ENCODE results near the gene PDE8A.
A peak's percentile ranks its signal among the peaks of the same experiment; 100 is the strongest.

The PDE8A gene

GRCh38 chr15:85129881-85130280 is 148.2 kb downstream of the PDE8A start:
- Histone ChIP-seq H3K27me3 (ENCODE audit: insufficient read depth, low read depth, severe bottlenecking) (no peaks in the 10 kb centered on the region), H3K9me3 (ENCODE audit: severe bottlenecking) (no peaks in the 10 kb centered on the region), H3K27ac (no peak overlapping the region), H3K4me3 (ENCODE audit: low read depth, low read length) (no peak overlapping the region), H3K36me3 (peaks cover 19% of the 10 kb centered on the region)
- no peak for TF ChIP-seq CTCF (IDR thresholded peaks at IDR 0.05; ENCODE audit: low read depth, low read length)
- DNase-seq, result peak; percentile 34

- no peak for DNase-seq
- Histone ChIP-seq H3K36me3 (peaks cover 16% of the 10 kb centered on the region), H3K27me3 (ENCODE audit: insufficient read depth, low read depth, severe bottlenecking) (no peaks in the 10 kb centered on the region), H3K4me3 (ENCODE audit: low read depth, low read length) (no peak overlapping the region), H3K9me3 (ENCODE audit: severe bottlenecking) (no peaks in the 10 kb centered on the region), H3K27ac (no peak overlapping the region)
- no peak for TF ChIP-seq CTCF (IDR thresholded peaks at IDR 0.05; ENCODE audit: low read depth, low read length)
These were observed 150.3 kb downstream of the PDE8A start for GRCh38 chr15:85131915-85132314.

GRCh38 chr15:85133709-85134108 is 152.1 kb downstream of the PDE8A start:
- TF ChIP-seq CTCF (IDR thresholded peaks at IDR 0.05; ENCODE audit: low read depth, low read length), result no peak
- Histone ChIP-seq H3K36me3 (peaks cover 12% of the 10 kb centered on the region), H3K27ac (no peak overlapping the region), H3K9me3 (ENCODE audit: severe bottlenecking) (no peaks in the 10 kb centered on the region), H3K27me3 (ENCODE audit: insufficient read depth, low read depth, severe bottlenecking) (no peaks in the 10 kb centered on the region), H3K4me3 (ENCODE audit: low read depth, low read length) (no peak overlapping the region)
- DNase-seq, result no peak

GRCh38 chr15:85137489-85138168 is 156.0 kb downstream of the PDE8A start:
- Histone ChIP-seq H3K4me3 (ENCODE audit: low read depth, low read length) (no peak overlapping the region), H3K27ac (peak overlapping the region; percentile 68), H3K9me3 (ENCODE audit: severe bottlenecking) (no peaks in the 10 kb centered on the region), H3K36me3 (peaks cover 12% of the 10 kb centered on the region), H3K27me3 (ENCODE audit: insufficient read depth, low read depth, severe bottlenecking) (no peaks in the 10 kb centered on the region)
- peak; percentile 93 for DNase-seq
- TF ChIP-seq CTCF (IDR thresholded peaks at IDR 0.05; ENCODE audit: low read depth, low read length), result no peak

GRCh38 chr15:85139391-85139790 is 157.7 kb downstream of the PDE8A start:
- no peak for DNase-seq
- Histone ChIP-seq H3K9me3 (ENCODE audit: severe bottlenecking) (no peaks in the 10 kb centered on the region), H3K27me3 (ENCODE audit: insufficient read depth, low read depth, severe bottlenecking) (no peaks in the 10 kb centered on the region), H3K27ac (peak overlapping the region; percentile 35), H3K4me3 (ENCODE audit: low read depth, low read length) (no peak overlapping the region), H3K36me3 (peaks cover 6% of the 10 kb centered on the region)
- TF ChIP-seq CTCF (IDR thresholded peaks at IDR 0.05; ENCODE audit: low read depth, low read length), result no peak

- no peak for DNase-seq
- no peak for TF ChIP-seq CTCF (IDR thresholded peaks at IDR 0.05; ENCODE audit: low read depth, low read length)
These were observed 160.1 kb downstream of the PDE8A start for GRCh38 chr15:85141726-85142125.

More at GRCh38 chr15:85141726-85142125, 160.1 kb downstream of the PDE8A start:
- H3K9me3 ChIP-seq (ENCODE audit: severe bottlenecking), result no peaks in the 10 kb centered on the region
- peaks cover 6% of the 10 kb centered on the region for H3K36me3 ChIP-seq
- H3K4me3 ChIP-seq (ENCODE audit: low read depth, low read length), result no peak overlapping the region
- no peaks in the 10 kb centered on the region for H3K27me3 ChIP-seq (ENCODE audit: insufficient read depth, low read depth, severe bottlenecking)
- H3K27ac ChIP-seq, result no peak overlapping the region
